CD4-positive, alpha-beta T cell treated with Interleukin-4 for 4 hours (primary cell): ENCODE data around the gene PON3.
"Not testable (repeated sequence)": the region's sequence is repeated elsewhere in the genome, so short reads cannot be mapped to it uniquely, and the experiment has no call there.

Experiments
- DNase-seq: peaks from one replicate; pipeline ENCODE4 v3.0.0-alpha.2; 2020

The PON3 gene

GRCh38 chr7:95411666-95412065 is 15.5 kb upstream of the PON3 start:
- no peak for DNase-seq

- DNase-seq: no peak
Observed at GRCh38 chr7:95411036-95411435, 14.9 kb upstream of the PON3 start.

DNA sequence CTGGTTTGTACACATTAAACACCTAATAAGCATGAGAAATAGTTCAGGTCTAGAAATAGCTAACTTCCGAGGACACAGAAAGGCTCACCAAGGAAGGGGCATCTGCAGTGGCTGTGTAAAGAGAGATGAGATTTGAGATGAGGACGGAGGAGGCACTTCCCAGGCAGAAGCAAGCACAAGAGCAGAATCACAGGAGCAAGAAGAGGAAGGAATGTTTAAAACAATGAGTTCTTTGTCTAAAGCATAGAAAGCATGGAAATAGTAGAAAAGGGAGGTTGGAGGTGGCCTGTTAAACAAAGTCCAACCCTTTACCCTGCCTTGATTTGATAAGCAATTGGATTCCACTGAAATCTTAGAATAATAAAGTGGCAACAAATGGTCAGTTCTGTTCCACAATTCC is 11.6 kb upstream of the PON3 start:
- no peak for DNase-seq

DNA sequence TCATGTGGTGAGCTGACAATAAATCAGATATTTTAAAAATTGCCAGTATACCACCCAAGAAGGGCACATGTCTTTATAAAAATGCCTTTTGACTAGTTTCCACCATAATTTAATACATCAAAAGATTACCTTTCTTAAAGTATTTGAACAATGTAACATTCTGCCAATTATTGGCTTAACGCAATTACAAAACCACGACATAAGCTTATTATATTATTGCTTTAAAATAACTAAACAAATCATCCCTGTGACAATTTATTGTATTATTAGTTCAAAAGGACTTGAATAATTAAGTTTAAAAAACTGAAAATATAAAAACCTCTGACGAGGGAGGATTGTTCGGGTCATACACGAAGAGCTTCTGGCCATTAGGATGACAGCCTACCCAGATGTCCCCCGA is 9.6 kb upstream of the PON3 start:
- DNase-seq: no peak

DNA sequence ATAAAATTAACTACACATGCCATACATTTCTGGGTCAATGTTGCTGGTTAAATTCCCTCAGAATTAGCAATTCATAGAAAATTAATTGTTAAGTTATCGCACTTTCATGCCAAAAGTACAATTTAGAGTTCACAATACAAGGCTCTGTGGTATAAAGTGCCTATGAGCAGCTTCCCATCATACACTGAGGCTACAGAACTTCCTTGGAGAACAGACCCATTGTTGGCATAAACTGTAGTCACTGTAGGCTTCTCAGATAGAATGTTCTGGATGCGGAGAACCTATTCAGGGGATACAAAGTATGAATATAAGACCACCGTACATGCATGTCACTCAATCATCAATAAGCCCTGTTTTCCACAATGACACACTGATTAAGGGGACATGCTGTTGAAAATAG is 9.0 kb upstream of the PON3 start:
- DNase-seq: no peak

GRCh38 chr7:95404316-95404865 is 8.2 kb upstream of the PON3 start:
- DNase-seq: no peak

GRCh38 chr7:95398155-95398940 is 2.2 kb upstream of the PON3 start:
- DNase-seq: no peak

DNA sequence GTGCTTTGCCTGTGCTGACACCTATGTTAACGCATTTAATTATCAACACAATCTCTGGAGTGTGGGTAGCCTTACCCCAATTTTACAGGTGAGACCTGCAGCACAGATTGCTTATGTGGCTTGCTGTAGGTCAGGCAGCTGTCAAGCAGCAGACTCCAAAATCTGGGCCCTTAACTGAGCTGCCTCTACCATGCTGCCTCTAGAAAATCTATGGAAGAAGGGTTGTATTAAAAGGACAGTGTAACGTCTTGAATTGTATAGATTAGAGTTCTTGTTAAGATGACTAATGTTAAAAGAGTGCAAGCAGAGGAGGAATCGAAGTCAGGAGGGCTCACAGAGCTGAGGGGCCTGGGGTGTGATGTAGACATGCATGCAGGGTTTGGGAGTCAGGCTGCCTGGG is 1.2 kb upstream of the PON3 start:
- no peak for DNase-seq

DNA sequence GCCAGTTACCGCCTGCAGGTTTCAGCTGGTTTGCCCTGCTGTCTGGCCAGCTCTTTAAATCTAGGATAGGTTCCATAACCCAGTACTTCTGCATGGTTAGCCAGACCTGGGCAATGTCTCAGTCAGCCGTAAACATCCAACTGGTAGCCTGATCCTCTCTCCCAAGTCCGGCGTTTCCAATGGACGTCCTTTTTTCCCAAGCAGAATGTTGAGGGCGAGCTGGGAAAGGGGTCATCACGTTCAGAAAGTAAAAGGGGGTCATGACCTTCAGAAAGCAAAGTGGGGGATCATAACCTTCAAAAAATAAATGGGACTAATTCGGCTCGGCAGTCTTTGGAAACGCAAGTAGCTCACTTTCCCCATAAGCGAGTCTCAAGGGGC is 430 bp downstream of the PON3 start:
- no peak for DNase-seq

GRCh38 chr7:95394370-95394769 is 1.8 kb downstream of the PON3 start:
- no peak for DNase-seq

DNA sequence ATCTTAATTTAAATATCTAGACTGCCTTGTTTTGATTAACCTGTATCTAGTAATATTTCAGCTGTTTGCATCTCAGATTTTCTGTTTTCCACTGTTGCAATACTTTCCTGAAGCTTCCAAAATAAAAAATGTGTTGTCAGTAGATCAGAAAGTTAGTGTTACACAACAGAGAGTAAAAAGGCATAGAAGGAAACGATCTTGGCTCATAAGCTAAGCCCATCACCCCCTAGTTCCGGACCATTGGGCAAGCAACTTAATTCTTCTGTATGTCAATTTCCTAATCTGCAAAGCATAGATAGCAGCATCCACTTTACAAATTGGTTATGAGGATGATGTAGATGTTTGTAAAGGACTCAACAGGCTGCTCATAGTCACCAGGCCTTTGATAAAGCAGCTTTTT is 4.4 kb downstream of the PON3 start:
- DNase-seq: no peak

DNA sequence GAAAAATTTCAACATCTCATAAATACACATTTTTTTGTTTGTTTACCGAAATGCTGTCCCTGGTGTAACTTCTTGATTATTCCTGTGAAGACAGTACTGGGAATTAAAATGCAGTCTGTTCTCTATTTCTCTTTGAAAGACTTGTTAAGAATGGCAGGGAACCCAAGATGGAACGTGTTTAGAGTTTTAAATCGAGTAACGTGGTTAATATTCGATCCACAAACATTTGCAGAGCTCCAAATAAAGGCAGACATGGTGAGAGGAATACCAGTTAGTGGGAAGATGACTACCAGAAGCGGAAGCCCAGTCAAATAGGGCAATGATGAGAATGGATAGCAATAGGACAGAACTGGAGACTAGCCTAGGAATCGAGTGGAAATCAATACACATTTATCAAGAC is 6.7 kb downstream of the PON3 start:
- DNase-seq: no peak

- not testable (repeated sequence) for DNase-seq
Observed at GRCh38 chr7:95379457-95379856, 16.7 kb downstream of the PON3 start.

DNA sequence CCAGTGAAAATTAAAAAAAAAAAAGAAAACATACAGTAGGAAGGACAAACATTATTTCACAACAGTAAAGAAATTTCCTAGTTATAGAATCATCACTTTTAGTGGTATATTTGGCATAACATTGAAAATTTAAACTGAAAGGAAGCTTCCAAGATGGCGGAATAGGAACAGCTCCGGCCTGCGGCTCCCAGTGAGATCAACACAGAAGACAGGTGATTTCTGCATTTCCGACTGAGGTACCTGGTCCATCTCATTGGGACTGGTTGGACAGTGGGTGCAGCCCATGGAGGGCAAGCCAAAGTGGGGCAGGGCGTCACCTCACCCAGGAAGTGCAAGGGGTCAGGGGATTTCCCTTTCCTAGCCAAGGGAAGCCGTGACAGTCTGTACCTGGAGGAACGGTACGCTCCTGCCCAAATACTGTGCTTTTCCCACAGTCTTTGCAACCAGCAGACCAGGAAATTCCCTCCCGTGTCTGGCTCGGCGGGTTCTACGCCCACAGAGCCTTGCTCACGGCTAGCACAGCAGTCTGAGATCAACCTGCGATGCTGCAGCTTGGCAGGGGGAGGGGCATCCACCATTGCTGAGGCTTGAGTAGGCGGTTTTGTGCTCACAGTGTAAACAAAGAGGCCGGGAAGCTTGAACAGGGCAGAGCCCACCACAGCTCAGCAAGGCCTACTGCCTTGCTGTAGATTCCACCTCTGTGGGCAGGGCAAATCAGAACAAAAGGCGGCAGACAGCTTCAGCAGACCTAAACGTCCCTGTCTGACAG is 19.4 kb downstream of the PON3 start:
- no peak for DNase-seq

DNA sequence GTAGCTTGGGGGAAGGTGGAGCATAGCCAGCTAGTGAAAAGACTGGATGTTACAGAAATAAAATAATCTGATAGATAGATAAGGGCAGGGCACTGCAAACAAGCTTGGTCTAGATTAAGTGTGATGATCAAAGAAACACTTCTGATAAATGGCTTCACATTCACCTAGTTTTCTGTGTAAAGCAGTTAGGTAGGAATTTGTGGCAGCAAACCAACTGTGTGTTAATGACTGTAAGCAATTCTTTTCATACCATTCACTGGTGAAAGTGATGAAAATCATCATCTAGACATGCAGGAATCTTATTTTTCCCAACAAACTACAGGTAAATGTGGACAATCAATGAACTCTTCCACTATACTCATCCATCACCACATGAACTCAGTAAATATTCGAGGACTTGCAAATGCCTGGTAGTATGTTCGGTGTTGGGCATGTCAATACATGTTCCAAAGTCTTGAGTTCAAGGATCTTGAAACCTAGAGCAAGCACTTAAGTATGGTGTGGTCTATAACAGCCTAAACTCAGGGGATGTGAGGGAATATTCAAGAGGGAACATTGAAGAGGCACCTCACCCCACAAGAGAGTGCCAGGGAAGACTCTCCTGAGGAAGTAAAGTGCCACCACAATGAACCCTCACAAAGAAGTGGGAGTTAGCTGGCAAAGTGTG is 20.5 kb downstream of the PON3 start:
- no peak for DNase-seq

GRCh38 chr7:95373323-95373722 is 22.9 kb downstream of the PON3 start:
- DNase-seq: no peak

GRCh38 chr7:95368235-95368634 is 27.9 kb downstream of the PON3 start:
- no peak for DNase-seq

- no peak for DNase-seq
Observed at GRCh38 chr7:95367606-95368005, 28.6 kb downstream of the PON3 start.

DNA sequence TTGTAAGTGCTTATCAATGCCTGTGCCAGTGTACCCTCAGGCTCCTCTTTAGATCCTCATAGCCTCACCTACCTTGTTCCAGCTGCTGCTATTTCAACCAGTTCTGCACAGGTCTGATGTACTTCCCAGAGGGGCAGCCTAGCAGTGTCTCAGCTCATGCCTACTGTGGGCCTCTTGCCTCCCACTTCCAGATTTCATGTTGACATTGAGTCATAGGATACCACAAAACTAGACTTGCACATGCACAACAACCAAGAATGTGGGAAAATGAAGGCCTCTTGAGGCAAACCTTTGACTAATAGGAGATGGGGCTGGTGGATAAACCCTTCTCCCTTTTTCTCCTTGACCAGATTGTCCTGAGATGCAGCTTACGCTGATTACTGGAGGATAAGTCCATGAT is 31.0 kb downstream of the PON3 start:
- no peak for DNase-seq

GRCh38 chr7:95357623-95358022 is 38.6 kb downstream of the PON3 start:
- no peak for DNase-seq

DNA sequence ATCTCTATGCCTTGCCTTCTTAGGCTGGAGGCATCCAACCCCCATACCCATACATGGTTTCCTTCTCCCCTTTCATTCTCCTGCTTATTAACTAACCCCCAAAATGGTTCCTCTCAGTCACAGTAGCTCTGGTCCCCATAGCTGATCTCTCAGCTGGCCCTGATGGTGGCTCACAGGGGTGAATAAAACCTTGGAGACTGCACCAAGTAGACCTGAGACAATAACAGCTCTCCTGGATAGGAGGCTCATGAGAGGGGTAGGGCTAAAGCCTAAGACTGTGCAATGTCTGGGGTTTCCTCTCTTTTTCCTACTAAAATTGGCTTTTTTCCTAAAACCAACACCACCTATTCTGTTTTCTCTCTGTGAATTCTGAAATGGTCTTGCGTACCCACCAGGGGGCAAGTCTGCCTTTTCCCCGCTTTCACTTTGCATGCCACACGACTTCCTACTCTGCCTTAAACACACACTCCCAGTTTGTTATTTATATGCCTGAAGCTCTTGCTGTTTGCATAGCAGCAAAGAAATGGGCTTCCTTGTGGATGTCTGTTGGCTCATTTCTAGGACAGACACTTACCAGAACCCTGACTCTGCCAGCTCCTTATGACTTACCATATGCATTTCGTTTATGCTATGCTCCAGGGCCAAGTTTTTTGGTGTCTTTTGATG is 53.4 kb downstream of the PON3 start:
- no peak for DNase-seq

DNA sequence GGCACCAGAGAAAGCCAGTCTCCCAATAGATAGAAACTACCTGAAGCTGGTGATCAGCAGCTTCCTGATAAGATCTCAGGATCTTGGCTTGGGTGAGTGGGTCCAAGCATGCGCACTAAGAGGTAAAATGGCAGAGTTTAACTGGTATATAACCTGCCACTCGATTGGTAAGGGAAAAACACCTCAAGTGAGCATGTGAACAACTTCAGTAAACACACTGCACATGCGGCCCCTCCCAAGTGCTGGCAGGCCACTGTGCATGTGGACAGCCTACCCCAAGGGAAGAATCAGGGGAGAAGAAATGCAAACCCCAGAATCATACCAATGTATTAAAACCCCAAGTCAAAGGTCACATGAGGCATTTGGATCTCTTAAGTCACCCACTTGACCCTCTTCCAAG is 54.1 kb downstream of the PON3 start:
- DNase-seq: no peak

- no peak for DNase-seq
Observed at GRCh38 chr7:95340491-95340890, 55.7 kb downstream of the PON3 start.
